Activated CD8-positive, alpha-beta memory T cell treated with anti-CD3 and anti-CD28 coated beads, Interleukin-2, amount 50 U/mL, for 24 hours (primary cell): Measurements from ENCODE around the gene PMFBP1.

ENCODE experiments used
- DNase-seq: peaks from one replicate; pipeline ENCODE4 v3.0.0-alpha.2; 2020; ENCODE audit errors: extremely low read depth

Gene PMFBP1

DNA sequence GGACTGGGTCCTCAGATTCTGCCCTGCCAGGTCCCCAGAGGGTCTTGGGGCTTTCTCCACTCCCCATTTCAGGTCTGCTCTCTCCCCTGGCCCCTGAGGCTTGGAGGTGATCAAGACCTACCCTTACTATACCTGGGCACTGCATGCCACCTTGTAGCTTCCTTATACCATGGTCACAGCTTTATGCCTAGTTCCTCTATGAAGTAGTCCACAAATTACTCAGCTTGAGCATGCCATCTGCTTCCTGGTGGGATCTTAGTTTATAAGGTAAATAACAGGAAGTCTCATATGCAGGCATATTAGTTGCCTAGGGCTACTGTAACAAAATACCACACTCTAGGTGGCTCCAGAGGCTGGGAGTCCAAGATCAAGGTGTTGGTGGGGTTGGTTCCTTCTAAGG lies 11.0 kb upstream of the PMFBP1 start:
- no peak for DNase-seq

DNA sequence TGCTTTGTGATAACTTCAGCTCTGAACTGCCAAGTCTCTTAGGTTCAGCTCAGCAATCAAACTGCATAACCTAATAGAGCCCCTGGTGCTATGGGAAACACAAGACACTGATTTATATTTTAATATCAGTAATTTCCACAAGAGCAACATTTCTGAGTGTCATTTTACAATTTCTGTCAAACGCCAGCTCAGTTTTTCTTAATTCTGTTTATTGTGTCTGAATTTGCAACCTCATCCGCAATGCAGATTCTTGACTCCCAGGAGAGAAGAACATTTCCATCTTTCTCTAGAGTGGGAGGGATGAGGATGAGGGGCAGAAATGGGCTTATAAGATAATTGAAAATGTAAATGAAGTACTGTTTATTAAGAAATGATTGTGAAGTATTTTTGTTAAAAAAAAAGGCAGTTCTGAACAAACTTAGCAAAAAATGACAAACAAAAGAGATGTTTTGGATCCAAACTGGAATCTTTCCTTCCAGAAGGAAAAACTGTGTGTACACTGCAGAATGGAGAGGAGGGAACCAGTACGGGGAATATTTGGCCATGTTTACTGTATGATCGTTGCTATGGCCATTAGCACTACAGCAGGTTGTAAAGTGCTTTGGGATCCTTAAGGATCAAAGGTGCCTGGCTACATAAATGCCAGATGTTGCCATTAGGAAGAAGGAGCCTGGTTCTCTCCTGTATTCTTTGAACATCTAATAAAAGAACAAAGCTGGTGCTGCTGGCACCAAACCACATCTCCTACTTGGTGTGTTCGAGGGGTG lies 7.4 kb upstream of the PMFBP1 start:
- DNase-seq, result no peak

DNA sequence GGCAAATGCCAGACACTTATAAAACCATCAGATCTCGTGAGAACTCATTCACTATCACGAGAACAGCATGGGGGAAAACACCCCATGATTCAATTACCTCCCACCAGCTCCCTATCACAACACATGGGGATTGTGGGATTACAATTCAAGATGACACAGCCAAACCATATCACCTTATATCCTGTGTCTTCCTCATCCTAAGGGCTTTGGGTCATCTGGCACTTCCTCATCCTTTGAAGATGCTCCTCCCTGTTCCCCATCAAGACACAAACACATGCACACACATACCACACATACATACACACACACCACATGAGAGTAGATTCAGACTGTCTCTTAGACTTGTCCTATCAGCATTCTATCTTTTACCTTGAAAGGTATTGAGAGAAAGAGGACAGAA lies 2.8 kb upstream of the PMFBP1 start:
- no peak for DNase-seq

DNA sequence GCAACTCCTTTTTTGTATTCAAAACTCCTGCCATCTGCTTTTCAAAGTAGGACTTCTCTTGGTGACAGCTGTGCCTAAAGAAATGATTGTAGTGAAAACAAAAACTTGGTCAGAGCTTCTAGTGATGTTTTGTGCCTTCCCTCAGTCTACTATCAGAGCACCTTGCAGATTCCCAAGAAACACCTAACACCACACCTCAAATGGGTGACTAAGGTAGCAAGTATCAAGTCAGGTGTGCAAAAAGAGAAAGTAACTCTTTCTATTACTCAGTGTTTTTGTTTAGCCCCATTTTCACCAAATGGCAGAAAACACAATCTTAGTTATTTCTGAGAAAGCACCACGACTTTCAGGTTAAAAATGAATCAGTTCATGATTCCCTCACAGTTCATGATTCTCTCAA lies 2.0 kb upstream of the PMFBP1 start:
- no peak for DNase-seq

DNA sequence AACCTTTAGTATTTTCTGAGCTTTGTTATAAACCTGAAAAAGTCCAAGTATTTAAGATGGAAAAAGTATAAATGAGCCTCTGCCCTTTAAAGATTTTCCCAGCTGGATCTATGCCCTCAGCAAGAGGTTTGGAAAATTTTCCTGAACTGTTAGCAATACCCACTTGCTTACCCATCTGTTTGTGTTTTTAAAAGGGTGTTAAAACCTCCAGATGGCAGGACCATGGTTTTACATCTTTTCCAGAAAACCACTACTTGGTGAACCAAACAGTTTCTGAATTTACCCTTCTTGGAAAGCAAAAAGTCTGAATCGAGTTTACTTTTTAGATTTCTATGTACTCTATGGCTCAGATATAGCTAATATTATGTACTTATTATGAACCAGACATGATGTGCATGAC lies 719 bp downstream of the PMFBP1 start:
- no peak for DNase-seq

DNA sequence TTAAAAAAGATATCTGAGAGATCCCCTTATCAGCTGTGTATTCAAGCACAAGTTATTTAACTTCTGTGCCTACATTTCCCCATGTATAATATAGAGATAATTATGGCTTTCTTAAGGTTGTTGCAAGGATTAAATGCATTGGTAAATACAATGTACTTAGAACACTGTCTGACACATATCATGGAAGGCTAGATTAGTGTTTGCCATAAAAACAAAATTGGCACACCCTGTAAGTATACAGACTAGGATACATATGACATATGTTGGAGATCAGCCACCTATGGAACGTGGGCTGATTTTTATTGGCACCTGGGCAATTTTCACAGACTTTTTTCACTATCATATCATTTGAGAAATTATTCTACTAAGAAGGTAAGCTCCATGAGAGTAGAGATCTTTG lies 2.2 kb downstream of the PMFBP1 start:
- DNase-seq, result no peak

DNA sequence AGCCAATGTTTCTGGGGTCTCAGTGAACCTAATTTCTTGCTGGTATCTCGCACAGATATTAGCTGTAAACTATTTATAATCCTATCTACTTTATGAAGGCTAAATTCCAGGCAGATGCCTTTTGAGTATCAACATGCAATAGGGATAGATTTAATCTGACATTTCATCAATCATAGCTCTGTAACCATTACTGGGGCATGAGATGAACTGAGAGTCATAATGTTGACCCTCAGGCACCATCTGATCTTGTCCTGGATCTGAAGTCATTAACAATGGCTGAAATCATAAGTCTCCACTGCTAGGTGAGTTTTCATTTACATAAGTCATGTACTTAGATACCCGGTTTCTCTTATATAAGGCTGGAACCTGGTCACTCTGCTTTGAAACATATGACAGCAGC lies 3.6 kb downstream of the PMFBP1 start:
- DNase-seq, result no peak

DNA sequence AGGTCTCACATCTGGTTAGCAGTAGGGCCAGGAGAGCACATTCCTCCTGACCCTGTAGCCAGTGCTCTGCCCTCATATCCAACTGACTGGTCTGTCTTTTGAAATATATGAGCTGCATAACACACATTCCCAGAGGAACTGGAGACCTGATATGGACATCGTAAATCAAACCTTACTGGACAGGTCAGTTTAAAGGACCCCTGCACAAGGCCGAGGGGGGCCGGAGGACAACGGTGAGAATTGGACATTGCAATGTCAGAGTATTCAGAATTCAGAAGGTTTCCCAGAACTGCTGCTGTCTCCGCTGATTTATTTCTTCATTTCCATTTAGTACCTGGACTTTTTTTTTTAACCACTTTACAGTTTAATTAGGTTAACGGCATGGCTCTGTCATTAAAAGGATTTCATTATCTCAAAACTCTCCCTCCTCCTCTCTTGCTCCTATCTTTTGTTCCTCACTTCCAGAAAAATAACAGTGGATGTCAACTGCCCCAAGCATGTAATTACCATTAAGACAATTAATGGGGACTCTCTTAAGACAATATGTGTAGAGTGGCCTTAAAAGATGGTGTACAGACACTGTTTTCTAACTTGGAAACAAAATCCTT lies 4.9 kb downstream of the PMFBP1 start:
- DNase-seq, result no peak

DNA sequence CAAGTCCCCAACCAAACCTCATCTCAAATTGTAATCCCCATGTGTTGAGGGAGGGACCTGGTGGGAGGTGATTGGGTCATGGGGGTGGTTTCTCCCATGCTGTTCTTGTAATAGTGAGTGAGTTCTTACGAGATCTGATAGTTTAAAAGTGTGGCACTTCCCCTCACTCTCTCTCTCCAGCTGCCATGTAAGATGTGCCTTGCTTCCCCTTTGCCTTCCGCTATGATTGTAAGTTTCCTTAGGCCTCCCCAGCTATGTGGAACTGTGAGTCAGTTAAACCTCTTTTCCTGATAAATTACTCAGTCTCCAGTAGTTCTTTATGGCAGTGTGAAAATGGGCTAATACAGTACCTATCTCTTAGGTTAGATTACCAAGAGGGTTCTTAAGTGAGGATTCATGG lies 5.8 kb downstream of the PMFBP1 start:
- DNase-seq, result no peak

DNA sequence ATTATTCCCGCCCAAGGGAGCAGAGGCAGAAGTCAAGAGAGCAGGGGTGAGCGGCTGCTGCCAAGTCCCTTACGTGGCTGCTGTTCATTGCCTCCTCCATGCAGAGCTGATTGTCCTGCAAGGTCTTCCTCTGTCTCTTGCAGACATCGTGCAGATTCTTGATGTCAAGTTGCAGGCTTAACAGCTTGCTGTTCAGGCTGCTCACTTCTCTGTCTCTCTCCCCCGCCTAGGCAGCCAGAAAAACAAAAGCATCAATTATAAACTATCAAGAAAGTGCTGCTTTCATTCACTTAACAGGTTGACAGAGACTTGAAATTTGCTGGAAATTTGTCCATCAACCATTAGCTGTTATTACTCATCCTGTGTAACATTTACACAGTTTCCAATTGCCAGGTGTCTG lies 7.3 kb downstream of the PMFBP1 start:
- no peak for DNase-seq

DNA sequence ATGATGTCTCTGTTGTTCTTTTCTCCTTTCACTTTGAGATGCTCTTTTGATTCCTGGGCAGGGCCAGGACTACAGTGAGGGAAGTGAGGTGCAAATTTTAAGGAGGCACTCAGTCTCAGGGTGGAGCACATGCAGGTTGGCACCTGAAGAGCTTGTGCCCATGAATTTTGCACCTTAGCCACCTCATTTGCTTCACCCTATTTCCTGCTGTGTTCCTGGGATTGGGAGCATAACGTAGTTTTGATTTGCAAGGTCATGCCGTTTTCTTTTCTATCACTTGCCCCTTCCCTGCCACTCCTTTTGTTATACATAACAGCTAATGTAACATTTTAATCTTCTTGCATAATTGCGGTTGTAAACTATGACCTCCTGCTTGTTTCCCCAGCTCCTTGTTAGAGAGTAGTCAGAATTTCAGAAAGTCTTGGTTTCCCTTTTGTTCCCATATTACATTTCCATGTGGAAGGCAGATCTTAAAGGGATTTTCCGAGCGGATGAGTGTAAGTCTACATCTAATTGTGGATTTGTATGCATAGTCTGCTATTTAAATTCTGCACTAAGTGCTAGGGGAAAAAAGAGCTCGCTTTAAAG lies 9.8 kb downstream of the PMFBP1 start:
- DNase-seq, result no peak

DNA sequence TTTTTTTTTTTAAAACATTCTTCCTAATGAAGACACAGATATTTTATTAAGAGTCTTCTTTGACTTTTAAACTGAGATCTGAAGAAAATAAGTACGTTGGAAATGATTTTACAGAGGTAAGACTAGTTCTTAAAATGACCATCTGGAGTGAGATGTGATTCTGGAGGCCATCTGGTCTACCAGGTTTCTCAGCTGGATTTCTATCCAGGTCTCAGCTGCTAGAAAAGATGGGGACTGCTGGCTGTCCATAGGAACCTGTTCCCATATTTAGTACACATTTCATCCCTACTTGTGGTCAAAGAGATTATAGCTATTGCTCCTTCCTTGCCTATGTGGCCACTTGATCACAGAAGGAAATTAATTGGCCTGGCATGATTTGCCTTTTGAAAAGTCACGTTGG lies 12.2 kb downstream of the PMFBP1 start:
- no peak for DNase-seq

DNA sequence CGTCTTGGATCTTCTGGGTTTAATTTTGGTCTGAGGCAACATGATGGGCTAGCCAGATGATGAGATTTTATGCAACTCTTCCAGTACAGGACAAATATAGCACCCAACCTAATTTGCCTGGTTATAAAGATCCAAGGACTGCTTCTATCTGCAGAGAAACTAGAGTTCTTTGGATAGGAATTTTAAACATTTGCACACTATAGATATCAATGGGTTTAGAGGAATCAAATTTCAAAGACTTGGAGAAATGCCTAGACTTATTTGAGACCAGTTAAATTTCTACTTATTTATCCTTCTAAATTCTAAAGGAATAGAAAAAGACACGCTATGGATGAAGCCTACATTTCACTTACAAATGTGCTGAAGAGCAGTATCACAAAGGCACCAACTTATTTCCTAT lies 12.6 kb downstream of the PMFBP1 start:
- DNase-seq, result no peak

DNA sequence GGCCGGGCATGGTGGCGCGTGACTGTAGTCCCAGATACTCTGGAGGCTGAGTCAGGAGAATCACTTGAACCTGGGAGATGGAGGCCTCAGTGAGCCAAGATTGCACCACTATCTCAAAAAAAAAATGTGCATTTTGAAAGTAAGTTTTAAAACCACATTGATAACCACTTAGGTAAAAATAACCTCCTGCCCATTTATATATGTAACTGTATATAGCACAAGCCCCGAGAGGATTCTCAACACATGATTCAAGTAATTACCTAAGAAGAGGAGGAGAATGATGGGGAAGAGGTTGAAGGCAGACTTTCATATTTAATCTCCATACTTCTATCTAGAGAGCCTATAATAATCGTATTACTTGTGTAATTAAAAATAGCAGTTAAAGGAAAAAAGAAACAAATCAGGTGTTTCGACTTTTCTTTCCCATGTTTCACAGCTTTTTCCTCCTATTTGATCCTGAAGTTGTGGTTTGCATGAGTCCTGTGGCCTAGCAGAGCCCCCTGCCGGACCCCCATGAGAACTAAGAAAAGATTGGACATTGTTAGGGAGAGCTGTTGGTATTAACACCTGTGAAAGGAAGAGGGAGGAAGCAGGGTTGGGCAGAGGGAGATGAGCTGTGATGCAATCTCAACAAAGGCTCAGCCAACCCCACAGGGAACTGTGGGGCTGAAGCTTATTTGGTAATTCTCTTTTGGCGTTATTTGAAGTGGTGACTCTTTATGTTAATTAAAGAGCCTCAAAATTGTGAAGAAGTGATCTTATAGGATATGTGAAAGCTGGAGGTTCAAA lies 22.1 kb downstream of the PMFBP1 start:
- DNase-seq, result no peak

DNA sequence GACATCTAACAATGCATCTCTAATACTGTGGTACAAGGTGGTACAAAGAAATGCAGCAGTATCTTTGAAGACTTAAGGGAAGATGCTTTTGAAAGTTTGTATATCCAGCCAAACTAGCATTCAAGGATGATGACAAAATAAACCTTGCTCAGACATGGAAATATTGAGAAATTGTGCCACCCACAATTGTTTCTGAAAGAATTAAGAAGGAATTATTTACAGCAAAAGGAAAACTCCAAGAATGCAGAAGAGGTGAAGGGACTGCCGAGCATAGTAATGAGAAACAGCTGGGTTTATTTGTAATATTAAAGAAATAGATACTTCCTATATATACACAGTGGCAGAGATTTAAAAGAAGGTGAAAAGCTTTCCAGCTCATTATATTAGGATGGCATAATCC lies 29.5 kb downstream of the PMFBP1 start:
- DNase-seq, result no peak

DNA sequence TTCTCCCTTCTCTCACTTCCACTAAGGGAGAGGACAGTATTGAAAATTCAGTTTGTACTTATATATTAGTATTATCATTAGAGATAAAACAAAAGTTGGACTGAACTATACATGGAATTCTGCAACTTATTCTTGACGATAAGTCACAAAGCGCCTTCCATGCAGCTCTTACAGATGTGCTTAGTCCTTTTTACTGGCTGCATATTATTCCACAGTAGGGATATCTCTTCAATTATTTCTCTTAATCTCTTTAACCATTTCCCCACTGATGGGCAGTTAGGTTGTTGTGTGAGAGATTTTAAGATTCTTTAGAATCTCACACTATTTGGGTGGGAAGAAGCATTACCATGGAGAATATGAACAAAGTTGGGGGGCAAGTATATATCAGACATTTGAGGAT lies 32.0 kb downstream of the PMFBP1 start:
- no peak for DNase-seq

DNA sequence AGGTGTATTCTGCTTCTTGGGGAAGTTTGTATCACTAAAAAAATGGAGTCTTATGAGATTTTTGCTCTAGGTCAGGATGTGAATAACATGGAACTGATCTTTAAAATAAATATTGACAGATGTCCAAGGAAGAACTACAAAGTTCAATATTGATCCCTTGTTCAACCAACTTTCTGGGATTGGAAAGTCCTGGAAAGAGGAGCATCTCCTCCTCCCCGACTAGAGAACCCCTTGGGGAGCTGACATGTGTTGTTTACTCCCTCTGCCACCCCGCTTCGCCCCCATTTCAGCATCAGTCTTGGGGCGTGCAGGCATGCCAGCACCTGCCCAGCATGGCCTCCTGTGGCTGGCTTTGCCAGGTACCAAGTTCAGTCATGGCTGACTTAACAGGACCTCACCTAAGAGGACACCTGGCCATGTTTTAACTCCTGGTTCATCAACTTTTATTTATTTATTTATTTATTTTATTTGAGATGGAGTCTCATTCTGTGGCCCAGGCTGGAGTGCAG lies 33.8 kb downstream of the PMFBP1 start:
- DNase-seq, result no peak

DNA sequence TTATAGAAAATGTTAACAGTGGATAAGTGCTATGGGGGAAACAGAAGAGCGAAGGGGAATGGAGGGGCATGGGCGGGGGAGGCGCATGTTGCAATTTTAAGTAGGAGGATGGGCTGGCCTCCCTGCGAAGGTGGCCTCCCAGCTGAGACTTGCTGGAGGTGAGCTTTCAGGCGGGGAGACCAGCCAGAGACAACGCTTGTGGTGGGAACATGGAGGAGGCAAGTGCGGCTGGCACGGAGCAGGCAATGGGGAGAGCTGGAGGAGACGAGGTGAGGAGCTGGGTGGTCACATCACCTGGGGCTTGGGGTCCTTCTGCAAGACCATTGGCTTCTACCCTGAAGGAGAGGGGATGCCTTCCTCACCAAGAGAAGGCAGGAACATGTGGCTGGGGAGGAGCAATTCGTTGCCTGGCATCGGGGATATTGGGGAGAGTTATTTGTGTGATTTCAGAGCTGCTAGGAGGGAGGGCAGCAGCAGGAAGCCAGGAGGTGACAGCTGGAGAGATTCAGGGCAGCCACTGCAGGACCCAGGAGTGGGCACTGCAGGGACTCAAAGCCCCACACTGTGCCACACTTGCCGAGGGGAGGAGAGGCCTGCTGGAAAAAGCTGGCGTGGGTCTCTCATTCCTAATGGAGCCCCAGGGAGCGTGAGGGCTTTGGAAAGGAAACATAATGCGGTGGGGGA lies 34.4 kb downstream of the PMFBP1 start:
- no peak for DNase-seq

DNA sequence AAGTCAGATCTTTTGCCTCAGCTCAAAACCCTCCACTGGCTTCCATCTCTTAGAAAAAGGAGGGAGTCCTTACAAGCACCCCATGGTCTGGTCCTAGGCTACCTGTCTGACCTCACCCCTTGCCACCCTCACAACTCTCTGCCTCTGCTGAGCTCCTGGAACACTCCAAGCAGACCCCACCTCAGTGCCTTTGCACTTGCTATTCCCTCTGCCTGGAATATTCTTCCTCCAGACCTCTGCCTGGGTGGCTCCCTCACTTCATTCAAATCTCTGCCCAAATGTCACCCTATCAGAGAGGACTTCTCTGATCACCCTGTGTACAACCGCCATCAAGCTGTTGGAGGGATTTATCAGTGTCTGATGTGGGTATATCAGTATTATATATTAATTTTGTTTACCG lies 37.4 kb downstream of the PMFBP1 start:
- no peak for DNase-seq

DNA sequence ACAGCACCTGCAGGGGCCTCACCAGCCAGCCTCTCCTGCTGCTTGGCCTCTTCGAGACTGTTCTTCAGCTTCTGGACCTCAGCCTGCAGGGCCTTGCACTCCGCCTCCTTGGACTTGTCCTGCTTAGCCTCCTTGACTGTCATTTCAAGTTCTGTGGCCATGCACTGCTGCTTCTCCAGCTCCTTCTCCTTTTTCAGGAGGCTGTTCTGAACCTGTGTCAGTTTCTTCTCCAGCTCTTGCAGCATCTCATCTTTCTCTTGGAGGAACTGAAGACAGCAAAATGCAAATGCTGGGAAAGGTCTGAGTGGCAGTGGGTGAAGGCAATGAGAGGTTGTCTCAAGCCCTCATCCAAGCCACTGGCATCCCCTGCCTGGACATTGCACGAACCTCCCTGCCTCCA lies 39.2 kb downstream of the PMFBP1 start:
- DNase-seq, result no peak

DNA sequence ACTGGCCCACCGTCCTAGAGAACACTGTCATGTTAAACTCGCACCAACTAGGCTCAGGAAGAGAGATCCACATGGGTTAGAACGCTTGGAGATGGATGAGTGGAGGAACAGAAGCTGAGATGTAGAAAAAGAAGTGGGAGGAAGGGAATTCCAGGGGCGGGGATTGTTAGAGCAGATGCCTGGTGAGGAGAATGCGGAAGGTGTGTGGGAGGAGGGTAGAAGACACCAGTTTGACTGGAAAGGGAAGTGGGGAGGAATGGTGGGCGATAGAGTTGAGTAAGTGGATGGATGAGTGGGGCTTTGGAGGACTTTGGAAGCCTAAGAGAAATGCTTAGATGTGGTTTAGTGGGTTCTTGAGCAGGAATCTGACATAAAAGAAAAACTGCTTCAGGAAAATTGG lies 40.9 kb downstream of the PMFBP1 start:
- DNase-seq, result no peak
